ENCODE measurements around the gene AKIP1.

AKIP1 gene

DNA sequence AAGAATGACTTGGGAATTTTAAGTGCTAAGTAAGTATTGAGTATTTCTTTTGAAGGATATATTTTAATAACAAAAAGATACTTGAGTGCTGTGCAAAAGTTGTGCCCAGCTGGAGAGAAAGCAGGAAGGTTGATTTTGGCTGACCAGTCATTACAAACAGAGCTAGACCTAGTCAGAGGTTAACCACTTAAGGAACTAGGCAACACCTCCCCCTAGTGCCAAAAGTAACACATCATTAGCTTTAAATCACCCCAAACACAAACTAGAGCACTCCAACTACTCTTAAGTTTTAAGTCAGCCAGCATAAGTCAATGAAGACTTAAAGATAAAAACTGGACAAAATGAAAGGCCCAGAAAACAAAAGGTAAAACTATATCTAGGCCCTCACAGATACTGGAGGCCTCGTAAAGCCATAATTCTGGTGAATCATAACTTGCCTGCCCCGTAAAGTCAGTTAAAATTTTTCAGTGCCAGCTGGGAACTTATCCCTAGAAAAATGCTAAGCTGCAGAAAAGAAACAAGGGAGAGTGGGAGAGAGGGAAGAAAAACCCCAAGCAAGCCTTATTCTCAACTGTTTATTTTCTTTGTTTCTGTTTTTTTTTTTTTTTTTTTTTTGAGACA, 48.7 kb downstream of the AKIP1 start:
- no peak for DNase-seq (ENCODE audit: low read depth in 3 of 3)

DNA sequence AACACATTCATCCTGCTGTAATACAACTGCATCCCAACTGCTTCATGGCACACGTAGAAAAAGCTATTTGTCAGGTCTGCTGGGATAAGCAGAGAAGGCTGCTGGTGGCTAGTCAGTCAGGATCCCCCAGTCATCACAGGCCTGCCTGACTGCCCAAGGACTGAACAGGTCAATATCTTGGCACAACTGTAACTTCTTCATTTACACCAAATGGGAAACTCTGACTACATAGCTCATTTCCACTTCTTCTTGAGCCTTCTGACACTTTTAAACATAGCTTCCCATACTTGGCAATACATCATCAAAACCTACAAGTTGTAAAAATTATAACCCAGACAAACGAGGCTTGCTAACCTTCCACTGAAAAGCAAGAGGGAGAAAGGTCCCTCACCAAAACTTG, 50.4 kb downstream of the AKIP1 start:
- no peak for DNase-seq (ENCODE audit: low read depth in 3 of 3)

DNA sequence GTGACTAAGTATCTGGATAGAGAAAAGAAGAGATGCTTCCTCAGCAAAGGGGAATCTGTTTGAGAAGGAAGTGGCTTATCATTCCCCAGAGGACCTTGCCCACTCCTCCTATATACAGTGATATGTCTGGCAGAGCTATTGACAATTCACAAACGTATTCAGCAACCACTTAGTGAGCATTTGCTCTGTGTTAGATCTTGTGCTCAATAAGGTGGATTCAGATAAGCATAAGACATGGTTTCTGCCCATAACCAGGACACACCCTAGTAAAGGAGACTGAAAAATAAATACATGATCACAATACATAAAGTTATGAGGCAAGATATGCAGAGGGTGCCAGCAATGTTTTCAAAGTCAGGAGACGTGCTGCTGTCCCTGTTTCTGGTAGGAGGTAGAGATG, 51.9 kb downstream of the AKIP1 start:
- DNase-seq (ENCODE audit: low read depth in 3 of 3) = no peak

DNA sequence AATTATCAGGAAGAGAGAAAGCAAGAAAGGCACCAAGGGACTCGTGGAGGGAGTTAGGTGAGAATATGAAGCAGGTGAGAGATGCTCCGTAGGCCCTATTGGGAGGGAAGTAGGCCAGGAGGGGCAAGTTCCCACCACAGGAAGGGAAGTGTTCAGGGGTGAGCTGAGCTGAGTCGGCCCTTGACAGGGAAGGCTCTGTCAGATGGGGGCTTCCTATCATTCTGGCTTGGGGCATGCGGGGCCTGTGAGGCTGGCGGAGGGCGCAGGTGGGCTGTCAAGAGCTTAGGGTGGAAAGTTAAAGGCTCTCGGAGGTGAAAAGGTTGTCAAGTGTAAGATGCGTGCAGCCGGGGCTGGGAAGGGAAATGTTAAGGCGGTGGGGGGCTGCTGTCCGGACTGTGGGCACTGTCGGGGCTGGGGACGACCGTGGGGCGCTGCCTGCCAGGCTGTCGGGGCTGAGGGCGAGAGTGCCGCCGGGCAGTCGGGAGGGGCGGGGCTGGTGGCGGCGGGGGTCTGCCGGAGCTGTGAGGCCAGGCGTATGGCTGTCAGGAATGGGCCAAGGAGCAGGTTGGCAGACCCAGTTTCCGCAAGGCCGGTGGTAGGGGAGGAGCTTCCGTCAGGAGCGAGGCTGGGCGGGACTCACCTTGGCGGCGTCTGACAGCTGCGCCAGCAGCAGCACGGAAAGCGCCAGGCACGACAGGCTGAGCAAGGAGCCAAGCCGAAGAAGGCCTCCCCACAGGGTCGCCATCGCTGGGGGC, 52.8 kb downstream of the AKIP1 start:
- DNase-seq (ENCODE audit: low read depth in 3 of 3) = peak; percentile 53 to 61 (median 57)

DNA sequence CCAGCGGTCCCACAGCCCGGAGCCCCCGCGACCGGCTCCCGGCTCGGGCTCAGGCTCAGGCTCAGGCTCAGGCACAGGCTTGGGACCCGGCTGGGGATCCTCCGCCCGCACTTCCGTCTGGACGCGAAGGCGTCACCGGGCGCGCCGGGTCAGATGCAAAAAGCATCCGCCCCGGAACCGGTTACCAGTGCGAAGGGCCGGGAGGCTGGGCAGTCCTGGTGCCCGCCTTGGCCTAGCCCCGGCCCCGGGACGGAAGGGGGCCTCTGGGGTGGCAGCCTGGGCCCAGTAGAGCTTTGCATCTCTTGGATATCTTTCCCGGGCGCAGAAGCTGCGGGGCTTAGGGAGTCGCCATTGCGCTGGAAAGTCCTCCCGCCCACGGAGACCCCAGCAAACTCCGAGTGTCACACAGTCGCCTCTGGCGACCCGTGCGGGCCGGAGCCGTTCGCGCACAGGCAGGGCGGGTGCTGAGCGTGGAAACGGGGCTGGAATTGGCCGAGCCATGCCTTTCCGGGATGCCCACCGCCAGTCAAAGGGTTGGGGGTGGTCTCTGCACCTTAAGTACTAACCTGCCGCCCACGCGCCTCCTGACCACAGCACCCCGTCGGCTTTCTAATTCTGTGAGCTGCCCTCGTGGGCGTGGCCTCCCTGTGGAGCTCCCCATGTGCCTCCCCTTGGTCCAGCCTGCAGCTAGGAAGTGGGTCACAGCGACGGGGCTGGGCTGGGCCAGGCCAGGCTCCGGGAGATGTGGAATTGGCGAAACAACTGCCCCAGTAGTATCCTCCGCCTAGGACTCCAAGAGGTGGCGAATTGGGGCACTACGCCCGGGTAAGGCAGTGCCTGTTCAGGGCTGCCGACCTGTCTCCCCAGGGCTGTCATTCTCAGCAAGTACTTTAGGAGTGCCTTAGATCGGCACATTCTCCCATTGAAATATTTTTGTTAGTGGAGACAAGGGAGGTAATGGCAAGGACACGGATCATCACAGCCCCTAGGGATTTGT, 53.6 kb downstream of the AKIP1 start, which contains the start of gene TMEM9B:
TMEM9B (minus strand) TSS at position 119 of the 997 bp plus-strand sequence. CDS start 129 bp downstream, outside the sequence.
- peak; percentile 44 to 70 (median 49) for DNase-seq (ENCODE audit: low read depth in 3 of 3)

DNA sequence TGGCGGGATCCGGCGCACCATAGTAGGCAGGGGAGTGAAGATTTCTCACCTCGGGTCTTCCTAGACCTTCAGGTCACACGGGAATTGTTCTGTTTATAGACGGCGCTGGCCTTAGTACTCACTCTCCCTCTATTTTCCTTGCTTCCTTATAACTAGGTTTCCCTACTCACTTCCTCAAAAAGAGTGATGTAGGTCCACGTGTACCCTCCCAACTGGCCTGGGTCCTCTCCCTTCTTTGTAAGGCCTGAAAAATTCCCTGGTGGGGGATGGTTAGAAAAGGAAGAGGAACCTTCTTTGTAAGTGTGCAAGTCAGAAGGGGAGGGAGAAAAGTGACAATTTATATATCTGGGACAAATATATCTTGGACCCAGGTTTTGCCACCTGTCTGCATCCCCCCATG, 56.2 kb downstream of the AKIP1 start:
- no peak for DNase-seq (ENCODE audit: low read depth in 3 of 3)
